ENCODE data around the gene GRID1. TPM values are rescaled to one million over a fixed set of nuclear protein-coding genes. Genes with fewer than 3 reads are reported as not detected.

Gene GRID1
- total RNA-seq, 2 donors from 2014 or later: 0.27 to 0.85 TPM

- DNase-seq (ENCODE audit: low spot score) (no peak), ATAC-seq (ENCODE audit: insufficient number of reproducible peaks, low FRiP score, low read depth) (no peak)
- no peak overlapping the region for H3K27ac ChIP-seq
- H3K36me3 ChIP-seq: no peaks in the 10 kb centered on the region
- no peak overlapping the region for H3K4me3 ChIP-seq
- no peaks in the 10 kb centered on the region for H3K4me1 ChIP-seq (ENCODE audit: control insufficient read depth in 1 of 2, low read depth in 2 of 2)
- H3K9me3 ChIP-seq: no peaks in the 10 kb centered on the region
- TF ChIP-seq, protein P1, sequence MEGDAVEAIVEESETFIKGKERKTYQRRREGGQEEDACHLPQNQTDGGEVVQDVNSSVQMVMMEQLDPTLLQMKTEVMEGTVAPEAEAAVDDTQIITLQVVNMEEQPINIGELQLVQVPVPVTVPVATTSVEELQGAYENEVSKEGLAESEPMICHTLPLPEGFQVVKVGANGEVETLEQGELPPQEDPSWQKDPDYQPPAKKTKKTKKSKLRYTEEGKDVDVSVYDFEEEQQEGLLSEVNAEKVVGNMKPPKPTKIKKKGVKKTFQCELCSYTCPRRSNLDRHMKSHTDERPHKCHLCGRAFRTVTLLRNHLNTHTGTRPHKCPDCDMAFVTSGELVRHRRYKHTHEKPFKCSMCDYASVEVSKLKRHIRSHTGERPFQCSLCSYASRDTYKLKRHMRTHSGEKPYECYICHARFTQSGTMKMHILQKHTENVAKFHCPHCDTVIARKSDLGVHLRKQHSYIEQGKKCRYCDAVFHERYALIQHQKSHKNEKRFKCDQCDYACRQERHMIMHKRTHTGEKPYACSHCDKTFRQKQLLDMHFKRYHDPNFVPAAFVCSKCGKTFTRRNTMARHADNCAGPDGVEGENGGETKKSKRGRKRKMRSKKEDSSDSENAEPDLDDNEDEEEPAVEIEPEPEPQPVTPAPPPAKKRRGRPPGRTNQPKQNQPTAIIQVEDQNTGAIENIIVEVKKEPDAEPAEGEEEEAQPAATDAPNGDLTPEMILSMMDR (IDR thresholded peaks at IDR 0.05): no peak
- no peaks in the 10 kb centered on the region for H3K27me3 ChIP-seq (replicated peaks; ENCODE audit: insufficient read depth)
These were observed 293.2 kb downstream of the GRID1 start for GRCh38 chr10:86073199-86073977.

GRCh38 chr10:86072413-86072812 lies 294.2 kb downstream of the GRID1 start:
- ATAC-seq (ENCODE audit: insufficient number of reproducible peaks, low FRiP score, low read depth) (no peak), DNase-seq (ENCODE audit: low spot score) (no peak)
- no peak overlapping the region for H3K27ac ChIP-seq
- no peak overlapping the region for H3K4me3 ChIP-seq
- H3K9me3 ChIP-seq: no peaks in the 10 kb centered on the region
- TF ChIP-seq, protein P1 (IDR thresholded peaks at IDR 0.05): no peak
- H3K27me3 ChIP-seq (replicated peaks; ENCODE audit: insufficient read depth): no peaks in the 10 kb centered on the region
- no peaks in the 10 kb centered on the region for H3K36me3 ChIP-seq
- no peaks in the 10 kb centered on the region for H3K4me1 ChIP-seq (ENCODE audit: control insufficient read depth in 1 of 2, low read depth in 2 of 2)

DNA sequence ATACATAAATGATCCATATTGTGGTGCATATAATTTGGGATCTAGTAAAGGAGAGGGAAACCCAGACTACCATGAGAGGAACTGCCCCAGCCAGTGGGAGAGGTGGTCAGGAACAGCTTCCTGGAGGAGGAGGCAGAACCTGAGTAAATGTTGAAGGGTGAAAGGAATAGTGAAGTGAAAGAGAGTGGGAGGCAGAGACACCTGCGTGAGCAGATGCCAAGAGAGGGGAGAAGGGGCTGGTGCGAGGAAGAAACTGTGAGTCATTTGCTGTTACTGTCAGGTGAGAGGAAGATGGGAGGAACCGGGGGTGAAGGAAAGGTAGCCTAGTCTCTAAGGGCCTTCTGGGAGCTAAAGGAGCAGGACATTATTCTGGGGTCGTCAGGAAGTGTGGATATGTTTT lies 294.8 kb downstream of the GRID1 start:
- Histone ChIP-seq H3K4me3 (no peak overlapping the region), H3K9me3 (no peaks in the 10 kb centered on the region), H3K36me3 (no peaks in the 10 kb centered on the region), H3K4me1 (ENCODE audit: control insufficient read depth in 1 of 2, low read depth in 2 of 2) (no peaks in the 10 kb centered on the region), H3K27ac (no peak overlapping the region), H3K27me3 (replicated peaks; ENCODE audit: insufficient read depth) (no peaks in the 10 kb centered on the region)
- ATAC-seq (ENCODE audit: insufficient number of reproducible peaks, low FRiP score, low read depth) (no peak), DNase-seq (ENCODE audit: low spot score) (no peak)
- TF ChIP-seq, protein P1 (IDR thresholded peaks at IDR 0.05): no peak

DNA sequence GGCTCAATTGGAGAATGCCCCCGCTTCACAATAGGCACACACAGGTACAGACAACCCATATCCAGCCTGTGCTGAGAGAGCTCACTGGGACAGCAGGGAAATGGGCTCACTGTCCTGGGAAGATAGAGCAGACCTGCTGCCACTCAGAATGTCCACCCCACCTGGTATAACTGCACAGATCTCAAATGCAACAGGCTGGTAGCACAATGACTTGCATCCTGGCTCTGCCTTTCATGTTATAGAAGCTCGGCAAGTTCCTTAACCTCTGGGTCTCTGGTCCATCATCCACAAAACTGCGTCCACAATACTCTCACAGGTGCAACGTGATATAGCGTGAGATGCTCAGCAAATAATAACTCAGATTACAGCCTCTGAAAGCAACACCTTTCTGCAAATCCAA lies 295.4 kb downstream of the GRID1 start:
- H3K9me3 ChIP-seq: no peaks in the 10 kb centered on the region
- H3K4me1 ChIP-seq (ENCODE audit: control insufficient read depth in 1 of 2, low read depth in 2 of 2): no peaks in the 10 kb centered on the region
- no peak overlapping the region for H3K27ac ChIP-seq
- TF ChIP-seq, protein P1 (IDR thresholded peaks at IDR 0.05): no peak
- no peaks in the 10 kb centered on the region for H3K27me3 ChIP-seq (replicated peaks; ENCODE audit: insufficient read depth)
- no peaks in the 10 kb centered on the region for H3K36me3 ChIP-seq
- ATAC-seq (ENCODE audit: insufficient number of reproducible peaks, low FRiP score, low read depth) (no peak), DNase-seq (ENCODE audit: low spot score) (no peak)
- no peak overlapping the region for H3K4me3 ChIP-seq

DNA sequence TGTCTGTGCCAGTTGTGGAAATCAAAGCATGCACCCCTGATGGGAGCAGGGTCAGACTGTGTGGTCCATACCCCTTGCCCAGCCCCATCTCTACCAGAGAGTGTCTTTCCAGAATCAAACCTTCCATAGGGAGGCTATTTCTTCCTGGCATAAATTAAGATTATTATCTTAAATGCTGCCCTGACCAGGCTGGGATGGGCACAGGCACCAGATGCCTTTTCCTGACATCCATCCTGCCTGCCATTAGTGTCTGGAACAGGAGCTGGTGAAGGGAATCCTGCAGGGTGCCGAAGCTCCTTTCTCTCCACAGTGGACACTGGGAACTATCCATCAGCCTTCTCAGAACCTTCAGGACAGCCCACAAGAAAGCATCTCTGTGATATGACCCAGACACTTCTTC lies 296.3 kb downstream of the GRID1 start:
- Histone ChIP-seq H3K27me3 (replicated peaks; ENCODE audit: insufficient read depth) (no peaks in the 10 kb centered on the region), H3K36me3 (no peaks in the 10 kb centered on the region), H3K4me3 (no peak overlapping the region), H3K9me3 (no peaks in the 10 kb centered on the region), H3K4me1 (ENCODE audit: control insufficient read depth in 1 of 2, low read depth in 2 of 2) (no peaks in the 10 kb centered on the region), H3K27ac (no peak overlapping the region)
- DNase-seq (ENCODE audit: low spot score) (no peak), ATAC-seq (ENCODE audit: insufficient number of reproducible peaks, low FRiP score, low read depth) (no peak)
- TF ChIP-seq, protein P1 (IDR thresholded peaks at IDR 0.05): no peak
